NCI-H2227 (cell line): Measurements from ENCODE around the gene HAVCR1.
"Not testable (repeated sequence)": the region's sequence is repeated elsewhere in the genome, so short reads cannot be mapped to it uniquely, and the experiment has no call there.

ENCODE experiments used
- DNase-seq: peaks from one replicate; lab custom pipeline; 2025; ENCODE audit not compliant: unreplicated experiment; lab: John Stamatoyannopoulos, UW

The HAVCR1 gene

GRCh38 chr5:157059093-157059539, at the start of gene HAVCR1:
Gene HAVCR1, minus strand, starts transcription at chr5:157059116. Its CDS starts 1,173 bp downstream, at chr5:157057943.
- no peak for DNase-seq

GRCh38 chr5:157107508-157107907, 48.6 kb upstream of the HAVCR1 start:
- DNase-seq, result no peak

- no peak for DNase-seq
Measured at GRCh38 chr5:157106630-157107461, 47.9 kb upstream of the HAVCR1 start.

GRCh38 chr5:157100140-157100679, 41.3 kb upstream of the HAVCR1 start:
- DNase-seq, result no peak

- DNase-seq, result no peak
Measured at GRCh38 chr5:157088342-157088990, 29.6 kb upstream of the HAVCR1 start.

- no peak for DNase-seq
Measured at GRCh38 chr5:157086751-157087359, 27.9 kb upstream of the HAVCR1 start.

GRCh38 chr5:157085930-157086329, 27.0 kb upstream of the HAVCR1 start:
- DNase-seq, result no peak

- DNase-seq, result no peak
Measured at GRCh38 chr5:157080286-157080685, 21.4 kb upstream of the HAVCR1 start.

- DNase-seq, result no peak
Measured at GRCh38 chr5:157076558-157076957, 17.6 kb upstream of the HAVCR1 start.

- DNase-seq, result no peak
Measured at GRCh38 chr5:157072508-157072907, 13.6 kb upstream of the HAVCR1 start.

GRCh38 chr5:157069949-157070348, 11.0 kb upstream of the HAVCR1 start:
- no peak for DNase-seq

GRCh38 chr5:157068785-157069184, 9.9 kb upstream of the HAVCR1 start:
- DNase-seq, result no peak

- no peak for DNase-seq
Measured at GRCh38 chr5:157068339-157068738, 9.4 kb upstream of the HAVCR1 start.

GRCh38 chr5:157067005-157067404, 8.1 kb upstream of the HAVCR1 start:
- DNase-seq, result no peak

- no peak for DNase-seq
Measured at GRCh38 chr5:157066080-157066479, 7.2 kb upstream of the HAVCR1 start.

GRCh38 chr5:157063776-157064430, 5.0 kb upstream of the HAVCR1 start:
- no peak for DNase-seq

- DNase-seq, result no peak
Measured at GRCh38 chr5:157059891-157060290, 975 bp upstream of the HAVCR1 start.

GRCh38 chr5:157057459-157058370, 1.2 kb downstream of the HAVCR1 start:
- no peak for DNase-seq

- not testable (repeated sequence) for DNase-seq
Measured at GRCh38 chr5:157056848-157057247, 2.1 kb downstream of the HAVCR1 start.

- DNase-seq, result no peak
Measured at GRCh38 chr5:157051604-157052245, 7.2 kb downstream of the HAVCR1 start.
